ENCODE data around the gene ASB2.

ASB2 gene

DNA sequence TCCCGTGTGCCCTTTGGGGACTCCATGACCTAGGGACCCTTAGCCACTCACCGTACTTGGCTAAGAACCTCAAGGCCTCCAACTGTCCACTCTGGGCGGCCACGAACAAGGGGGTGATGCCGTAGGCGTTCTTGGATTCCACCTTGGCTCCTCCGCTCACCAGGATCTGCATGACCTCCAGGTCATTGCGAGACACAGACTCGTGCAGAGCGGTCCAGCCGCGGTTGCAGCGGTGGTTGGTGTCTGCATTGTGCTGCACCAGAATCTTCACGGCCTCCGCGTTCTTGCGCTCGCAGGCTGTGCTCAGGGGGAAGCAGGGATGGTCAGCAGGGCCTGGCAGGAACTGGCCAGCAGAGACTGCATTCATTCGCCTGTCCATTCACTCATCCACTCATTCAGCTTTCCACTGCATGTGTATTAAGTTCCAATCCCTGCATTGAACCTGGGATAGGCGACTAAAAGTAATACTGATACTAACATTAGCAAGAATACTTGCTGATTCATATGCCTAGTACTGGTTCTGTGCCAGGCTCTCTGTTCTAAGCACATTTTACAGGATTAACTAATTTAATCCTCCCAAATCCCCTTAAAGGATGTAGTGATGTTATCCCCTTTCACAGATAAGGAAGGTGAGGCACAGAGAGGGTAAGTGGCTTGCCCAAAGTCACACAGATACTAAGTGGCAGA is 25.3 kb downstream of the ASB2 start:
- DNase-seq (ENCODE audit: low spot score), result no peak

DNA sequence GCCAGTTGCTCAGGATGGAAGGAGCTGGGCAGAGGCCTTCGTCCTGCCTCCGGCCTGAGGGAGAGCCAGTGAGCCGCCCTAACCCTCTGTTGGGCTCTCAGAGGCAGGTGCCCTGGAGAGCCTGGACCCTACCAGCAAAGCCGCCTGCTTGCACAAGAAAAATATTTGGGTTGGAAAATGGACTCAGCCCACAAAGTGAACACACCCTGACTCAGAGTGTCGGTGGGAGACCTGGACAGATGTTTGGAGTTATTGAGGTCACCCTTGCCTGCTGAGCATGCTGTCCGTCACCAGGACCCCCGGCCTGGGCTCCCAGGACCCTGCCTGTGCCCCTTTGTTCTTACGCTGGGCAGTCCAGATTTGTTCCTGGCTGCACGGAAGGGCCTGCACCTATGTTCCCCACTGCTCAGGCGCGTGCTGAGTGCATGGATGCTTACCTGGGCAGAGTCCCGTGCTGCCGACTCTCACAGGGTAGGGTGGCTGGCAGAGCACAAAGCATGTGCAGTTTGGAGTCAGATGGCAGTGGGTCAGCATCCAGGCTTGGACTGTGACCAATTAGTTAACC is 26.8 kb downstream of the ASB2 start:
- no peak for DNase-seq (ENCODE audit: low spot score)

GRCh38 chr14:93947282-93947681 is 29.1 kb downstream of the ASB2 start:
- no peak for DNase-seq (ENCODE audit: low spot score)

DNA sequence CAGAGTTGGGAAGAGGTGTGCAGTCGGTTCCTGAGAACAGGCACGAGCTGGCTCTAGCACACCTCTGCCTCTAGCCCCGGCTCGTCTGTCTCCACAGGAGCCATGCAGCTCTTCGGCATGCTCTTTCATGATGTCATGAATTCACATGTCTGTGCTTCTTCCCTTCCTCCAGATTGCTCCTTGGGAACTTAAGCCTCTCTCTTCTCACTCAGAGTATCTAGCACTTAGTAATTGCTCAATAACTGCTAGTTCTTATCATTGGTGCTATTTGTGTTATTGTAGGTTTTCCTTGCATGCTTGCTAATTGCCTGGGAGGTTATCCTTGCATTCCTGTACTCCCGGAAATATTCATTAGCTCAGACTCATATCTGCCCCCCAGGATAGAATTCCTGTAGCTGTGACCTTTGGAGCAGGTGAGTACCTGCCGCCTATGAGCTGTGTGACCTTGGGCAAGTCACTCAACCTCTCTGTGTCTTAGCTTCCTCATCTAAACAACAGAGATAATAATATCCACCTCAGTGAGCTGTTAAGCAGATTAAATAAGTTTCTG is 29.8 kb downstream of the ASB2 start:
- no peak for DNase-seq (ENCODE audit: low spot score)

DNA sequence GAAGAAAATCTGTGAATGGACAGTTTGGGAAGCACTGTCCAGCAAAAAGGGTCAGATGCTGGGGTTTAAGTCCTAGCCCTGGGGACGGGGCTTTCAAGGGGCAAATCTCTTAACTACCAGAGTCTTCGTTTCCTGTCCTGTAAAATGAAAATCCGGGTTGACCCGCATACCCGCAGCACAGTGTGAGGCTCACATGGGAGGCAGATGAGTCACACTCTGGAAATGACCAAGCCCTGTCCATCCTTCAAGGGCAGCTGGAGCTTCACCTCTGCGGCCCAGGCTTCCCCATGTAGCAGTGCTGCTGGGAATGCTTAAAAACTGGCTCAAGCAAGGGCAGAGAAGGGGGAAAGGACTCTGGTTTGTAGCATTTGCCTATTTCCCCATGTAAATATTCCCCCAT is 30.3 kb downstream of the ASB2 start:
- no peak for DNase-seq (ENCODE audit: low spot score)

- DNase-seq (ENCODE audit: low spot score), result no peak
These were observed 31.3 kb downstream of the ASB2 start for GRCh38 chr14:93945070-93945399.

GRCh38 chr14:93944348-93945069 is 31.9 kb downstream of the ASB2 start:
- DNase-seq (ENCODE audit: low spot score), result no peak

DNA sequence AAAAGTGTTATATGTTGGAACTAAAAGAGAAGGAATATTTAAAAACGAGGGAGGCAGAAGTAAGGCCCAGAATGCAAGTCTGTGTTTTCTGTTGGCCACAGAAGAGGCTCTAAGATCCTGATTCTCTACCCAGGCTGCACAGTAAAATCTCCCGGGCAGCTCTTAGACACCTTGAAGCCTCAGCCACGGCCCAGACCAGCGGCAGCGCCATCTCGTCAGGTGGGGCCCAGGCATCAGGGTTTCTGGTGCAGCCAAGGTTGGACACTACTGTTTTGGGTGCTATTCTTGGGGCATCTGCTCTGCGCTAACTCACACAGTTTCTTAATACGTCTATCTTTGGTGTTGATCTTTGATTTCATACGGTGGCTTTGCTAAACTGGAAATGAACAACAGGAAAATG is 32.4 kb downstream of the ASB2 start:
- no peak for DNase-seq (ENCODE audit: low spot score)

DNA sequence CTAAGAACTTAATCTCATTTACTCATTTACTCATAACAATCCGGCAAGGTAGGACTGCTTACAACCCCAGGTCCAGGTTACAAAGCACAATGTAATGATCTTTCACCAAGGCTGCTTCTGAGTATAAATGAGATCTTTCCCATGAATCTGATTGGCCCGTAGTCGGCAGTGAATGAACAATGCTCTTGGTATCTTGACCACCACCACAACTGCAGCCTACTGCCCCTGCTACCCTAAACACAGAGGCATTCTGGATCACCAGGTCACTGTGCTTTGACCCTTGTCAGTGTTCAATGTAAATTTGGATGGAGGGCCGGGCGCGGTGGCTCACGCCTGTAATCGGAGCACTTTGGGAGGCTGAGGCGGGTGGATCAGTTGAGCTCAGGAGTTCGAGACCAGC is 33.3 kb downstream of the ASB2 start:
- DNase-seq (ENCODE audit: low spot score), result no peak

GRCh38 chr14:93941293-93941910 is 35.0 kb downstream of the ASB2 start:
- DNase-seq (ENCODE audit: low spot score), result no peak

GRCh38 chr14:93940437-93940836 is 35.9 kb downstream of the ASB2 start:
- DNase-seq (ENCODE audit: low spot score), result no peak

- peak; percentile 61 for DNase-seq (ENCODE audit: low spot score)
These were observed 36.8 kb downstream of the ASB2 start for GRCh38 chr14:93939304-93940229.

- DNase-seq (ENCODE audit: low spot score), result no peak
These were observed 37.5 kb downstream of the ASB2 start for GRCh38 chr14:93938751-93939303.

DNA sequence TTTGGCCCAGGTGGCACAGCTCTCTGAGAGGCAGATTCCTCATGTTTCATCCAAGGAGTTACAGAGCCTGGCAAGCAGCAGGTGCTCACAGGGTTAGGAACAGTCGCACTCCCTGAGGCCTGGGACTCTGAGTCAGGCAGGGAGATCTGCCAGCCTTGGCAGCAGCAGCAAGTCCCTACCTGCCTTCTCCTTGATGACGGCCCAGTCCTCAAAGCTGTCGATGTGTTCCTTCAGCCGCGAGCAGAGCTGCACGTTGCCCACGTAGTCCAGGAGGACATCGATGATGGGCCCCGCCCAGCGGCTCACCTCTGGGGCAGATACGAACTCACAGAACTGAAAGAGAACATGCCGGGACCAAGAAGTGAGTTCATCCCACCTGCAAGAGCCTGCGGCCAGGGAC is 38.9 kb downstream of the ASB2 start:
- DNase-seq (ENCODE audit: low spot score), result peak; percentile 70

- no peak for DNase-seq (ENCODE audit: low spot score)
These were observed 39.4 kb downstream of the ASB2 start for GRCh38 chr14:93936926-93937325.

DNA sequence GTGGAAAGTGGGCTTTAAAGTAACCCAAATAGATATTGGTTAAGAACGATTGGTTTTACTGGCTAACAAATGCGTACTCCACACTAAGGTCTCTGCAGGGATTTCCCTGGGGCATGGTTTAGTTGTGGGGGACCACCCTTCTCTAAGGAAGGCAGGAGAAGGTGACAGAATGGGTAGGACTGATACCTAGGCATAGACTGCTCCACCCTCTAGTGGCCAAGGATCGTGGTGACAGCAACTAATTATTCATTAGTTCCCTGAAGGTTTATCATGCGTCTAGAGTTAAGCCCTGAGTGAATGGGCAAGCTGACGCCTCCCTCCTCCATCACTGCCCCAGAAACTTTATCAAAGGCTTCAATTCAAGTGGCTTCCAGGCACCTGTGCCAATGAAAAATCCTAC is 40.1 kb downstream of the ASB2 start:
- peak; percentile 67 for DNase-seq (ENCODE audit: low spot score)

DNA sequence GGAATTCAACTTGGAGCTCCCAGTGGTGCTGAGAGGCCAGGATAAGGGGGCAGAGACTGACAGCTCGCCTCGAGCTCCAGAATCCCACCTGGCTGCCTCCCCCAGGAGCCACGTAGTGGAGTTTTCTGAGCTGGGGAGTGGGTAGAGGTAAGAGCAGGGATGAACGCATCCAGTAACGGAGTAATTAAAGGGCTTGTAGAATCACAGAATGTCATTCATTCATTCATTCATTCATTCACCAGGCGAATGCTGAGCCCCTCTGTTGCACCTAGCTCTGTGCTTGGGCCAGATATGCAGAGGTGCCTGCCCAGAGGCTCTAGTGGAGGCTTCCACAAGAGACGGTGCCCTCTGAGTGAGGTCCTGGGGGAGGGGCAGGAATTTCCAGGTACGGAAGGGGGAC is 41.2 kb downstream of the ASB2 start:
- DNase-seq (ENCODE audit: low spot score), result no peak

DNA sequence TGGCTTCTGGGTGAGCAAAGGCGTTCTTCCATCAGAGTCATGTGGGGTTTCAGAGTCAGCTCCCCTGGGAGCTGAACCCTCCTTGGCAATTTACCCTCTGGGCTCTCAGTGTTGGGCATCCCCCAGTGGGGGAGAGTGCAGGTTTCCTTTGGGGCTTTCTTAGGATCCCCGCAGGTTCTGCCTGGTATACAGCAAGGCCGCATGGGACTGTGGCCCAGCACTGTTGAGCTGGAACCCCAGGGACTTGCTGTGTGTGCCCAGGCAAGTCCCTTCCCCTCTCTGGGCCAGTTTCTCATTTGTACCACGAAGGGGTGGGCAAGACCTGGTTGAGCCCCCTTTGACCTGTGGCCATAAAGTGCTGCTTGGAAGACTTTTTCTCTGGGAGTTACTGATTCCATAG is 43.7 kb downstream of the ASB2 start:
- DNase-seq (ENCODE audit: low spot score), result no peak

- no peak for DNase-seq (ENCODE audit: low spot score)
These were observed 45.4 kb downstream of the ASB2 start for GRCh38 chr14:93930989-93931307.

DNA sequence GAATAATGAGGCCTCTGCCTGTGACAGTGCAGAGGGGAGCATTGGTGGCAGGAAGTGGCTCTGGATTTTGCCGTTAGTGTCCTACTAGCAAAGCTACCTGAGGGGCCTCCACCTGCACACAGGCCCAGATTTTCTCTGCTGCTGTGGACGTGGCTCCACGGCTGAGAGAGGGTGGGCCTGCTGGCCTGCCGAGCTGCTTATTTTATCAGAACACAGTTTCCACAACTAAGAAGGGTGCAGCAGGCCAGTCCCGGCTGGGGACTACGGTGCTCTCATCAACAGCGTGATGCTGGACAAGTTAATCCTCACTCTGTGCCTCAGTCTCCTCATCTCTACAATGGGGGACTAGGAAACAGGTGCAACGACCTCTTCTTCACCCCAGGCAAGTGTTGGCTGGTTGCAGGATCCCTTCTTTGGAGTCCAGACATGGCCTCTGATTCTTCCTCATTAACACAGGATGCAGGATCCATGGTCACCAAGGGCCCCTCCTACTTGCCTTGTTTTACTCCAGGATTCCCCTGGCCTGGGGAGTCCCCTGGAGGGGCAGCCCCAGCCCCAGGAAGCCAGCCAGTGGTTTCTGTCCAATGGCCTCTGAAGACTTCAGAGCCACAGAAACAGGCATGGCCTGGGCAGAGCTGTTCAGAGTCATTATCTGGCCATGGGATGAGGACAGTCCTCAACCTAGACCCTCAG is 45.9 kb downstream of the ASB2 start:
- DNase-seq (ENCODE audit: low spot score), result no peak

DNA sequence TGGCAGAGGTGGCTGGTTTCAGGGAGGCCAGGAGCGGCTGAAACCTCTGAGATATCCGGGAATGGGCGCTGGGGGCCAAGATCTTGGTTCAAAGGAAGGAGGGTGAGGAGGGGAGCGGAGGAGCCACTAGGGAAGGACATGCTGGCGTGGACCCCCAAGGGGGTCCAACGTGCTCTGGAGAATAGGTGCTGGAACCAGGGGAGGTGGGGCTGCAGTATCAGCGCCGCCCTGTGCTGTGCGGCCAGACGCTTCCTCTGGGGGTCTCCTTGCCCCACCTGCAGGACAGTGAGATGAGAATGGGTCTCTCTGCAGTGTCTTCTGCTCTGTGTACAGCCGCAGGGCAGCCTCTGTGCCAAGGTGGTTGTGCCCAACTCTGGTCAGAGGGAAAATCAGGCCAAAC is 46.7 kb downstream of the ASB2 start:
- no peak for DNase-seq (ENCODE audit: low spot score)
